CD14-positive monocyte (primary cell): ENCODE measurements around the gene CEL. TPM values are rescaled to one million over a fixed set of nuclear protein-coding genes. Genes with fewer than 3 reads are reported as not detected.
"Not testable (repeated sequence)": the region's sequence is repeated elsewhere in the genome, so short reads cannot be mapped to it uniquely, and the experiment has no call there.

Experiments used
- DNase-seq, 3 donors: peaks; one replicate each; pipeline ENCODE4 v3.0.0-alpha.2; 2011 to 2022
- H2AFZ ChIP-seq: 2 replicates; pipeline ENCODE4 v1.6.0; 2012; ENCODE audit warnings: mild to moderate bottlenecking, low read depth, low read length, inconsistent platforms; ENCODE audit not compliant: insufficient read depth, poor library complexity, severe bottlenecking
- H3K27ac ChIP-seq, 2 donors: 1 replicate in 1 of 2; 2 replicates in 1 of 2; pipeline ENCODE4 v1.5.1; 2012 to 2013; ENCODE audit warnings: low read length in 2 of 2, control low read depth in 1 of 2, inconsistent platforms in 1 of 2, low read depth in 1 of 2, mild to moderate bottlenecking in 1 of 2
- H3K27me3 ChIP-seq, 2 donors: one replicate each; pipeline versions ENCODE4 v1.6.0 to v1.6.1; 2011 to 2013; ENCODE audit warnings: low read length in 2 of 2; ENCODE audit not compliant: control insufficient read depth in 2 of 2, insufficient read depth in 2 of 2
- H3K36me3 ChIP-seq, 2 donors: replicated peaks in 1 of 2; 1 replicate in 1 of 2; 2 replicates in 1 of 2; pipeline versions ENCODE4 v1.5.1 to v1.6.1; 2012 to 2013; ENCODE audit warnings: low read length in 2 of 2, control low read depth in 1 of 2, inconsistent platforms in 1 of 2, mild to moderate bottlenecking in 1 of 2; ENCODE audit not compliant: insufficient read depth in 2 of 2, control insufficient read depth in 1 of 2
- H3K4me1 ChIP-seq, 2 donors: 1 replicate in 1 of 2; 2 replicates in 1 of 2; pipeline versions ENCODE4 v1.5.1 to v1.6.1; 2012 to 2013; ENCODE audit warnings: low read length in 2 of 2, control low read depth in 1 of 2, inconsistent platforms in 1 of 2, mild to moderate bottlenecking in 1 of 2, moderate library complexity in 1 of 2; ENCODE audit not compliant: insufficient read depth in 2 of 2, control insufficient read depth in 1 of 2
- H3K4me2 ChIP-seq: replicated peaks from 2 replicates; pipeline ENCODE3; 2012; ENCODE audit warnings: low read length, moderate library complexity, mild to moderate bottlenecking; ENCODE audit not compliant: poor library complexity, severe bottlenecking; ENCODE audit errors: extremely low read depth
- H3K4me3 ChIP-seq, 3 experiments: fragments of 200-600 bp in 1 of 3; sonication (generic) in 1 of 3; replicated peaks in 1 of 3; 1 replicate in 2 of 3; 2 replicates in 1 of 3; pipeline ENCODE4 v1.5.1; 2011 to 2013; ENCODE audit warnings: low read length in 3 of 3, mild to moderate bottlenecking in 3 of 3, control low read depth in 2 of 3, low read depth in 2 of 3, inconsistent platforms in 1 of 3, moderate library complexity in 1 of 3
- H3K79me2 ChIP-seq: 2 replicates; pipeline ENCODE4 v1.6.0; 2012; ENCODE audit warnings: mild to moderate bottlenecking, control low read depth, inconsistent platforms, low read length, moderate library complexity; ENCODE audit not compliant: insufficient read depth
- H3K9ac ChIP-seq: 2 replicates; pipeline ENCODE4 v1.6.0; 2017; ENCODE audit warnings: low read length, mild to moderate bottlenecking; ENCODE audit not compliant: insufficient read depth, poor library complexity, severe bottlenecking
- H3K9me3 ChIP-seq, 2 donors: replicated peaks in 1 of 2; 1 replicate in 1 of 2; 2 replicates in 1 of 2; pipeline versions ENCODE4 v1.5.1 to v1.6.1; 2012 to 2013; ENCODE audit warnings: low read length in 2 of 2, control low read depth in 1 of 2; ENCODE audit not compliant: control insufficient read depth in 1 of 2, insufficient read depth in 1 of 2
- H4K20me1 ChIP-seq: 2 replicates; pipeline ENCODE4 v1.6.0; 2012; ENCODE audit warnings: mild to moderate bottlenecking, low read length, control low read depth, moderate library complexity; ENCODE audit not compliant: insufficient read depth
- H3K27ac Mint-ChIP-seq, 7 donors: one replicate each; pipeline ENCODE4 v1.8.0; 2020; ENCODE audit warnings: mild to moderate bottlenecking in 7 of 7, mixed read lengths in 7 of 7, moderate library complexity in 6 of 7, inconsistent platforms in 2 of 7
- H3K27me3 Mint-ChIP-seq, 3 donors: one replicate each; pipeline ENCODE4 v1.8.0; 2021 to 2022; ENCODE audit warnings: low read depth in 3 of 3, mild to moderate bottlenecking in 3 of 3, mixed read lengths in 3 of 3, moderate library complexity in 3 of 3, inconsistent platforms in 1 of 3
- H3K36me3 Mint-ChIP-seq, 2 donors: one replicate each; pipeline ENCODE4 v1.8.0; 2020; ENCODE audit warnings: mixed read lengths in 2 of 2, inconsistent platforms in 1 of 2, mild to moderate bottlenecking in 1 of 2
- H3K4me1 Mint-ChIP-seq: one replicate; pipeline ENCODE4 v1.8.0; 2020; ENCODE audit warnings: mild to moderate bottlenecking, mixed read lengths
- H3K4me3 Mint-ChIP-seq, 2 donors: one replicate each; pipeline ENCODE4 v1.8.0; 2020; ENCODE audit warnings: mild to moderate bottlenecking in 2 of 2, mixed read lengths in 2 of 2, moderate library complexity in 1 of 2
- H3K9me3 Mint-ChIP-seq, 7 donors: one replicate each; pipeline ENCODE4 v1.8.0; 2020 to 2022; ENCODE audit warnings: mixed read lengths in 7 of 7, mild to moderate bottlenecking in 6 of 7, moderate library complexity in 6 of 7, inconsistent platforms in 2 of 7
- CTCF ChIP-seq: fragments of 200-600 bp; IDR thresholded peaks from one replicate; pipeline ENCODE4 v1.8.0; 2022; ENCODE audit warnings: antibody characterized with exemption, mild to moderate bottlenecking
- WGBS: methylation state at CpG from one replicate; pipeline ENCODE4 v1.1.5; 2013; ENCODE audit warnings: missing lambda C conversion rate; ENCODE audit not compliant: insufficient coverage; 5-methylcytosine and 5-hydroxymethylcytosine counted together
- intact Hi-C, 2 donors: fragments of 100-400 bp; cut with micrococcal nuclease; formaldehyde crosslinking; loops; one replicate each; pipeline versions ENCODE4 v1.15.0 to v1.15.1; 2023
- polyA plus RNA-seq, 3 donors: library from polyadenylated mRNA; depleted of rRNA in 1 of 3; unstranded in 2 of 3; stranded (reverse) in 1 of 3; fragments of 300-500 nt in 2 of 3; fragments of >200 nt in 1 of 3; fragmentation: Illumina TruSeq in 2 of 3; gene quantifications; 1 replicate in 2 of 3; 2 replicates in 1 of 3; pipeline ENCODE4 v1.2.3, GENCODE V29; 2012 to 2021

The CEL gene
- polyA plus RNA-seq, 3 donors, result 0.24 TPM; not detected in 2

DNA sequence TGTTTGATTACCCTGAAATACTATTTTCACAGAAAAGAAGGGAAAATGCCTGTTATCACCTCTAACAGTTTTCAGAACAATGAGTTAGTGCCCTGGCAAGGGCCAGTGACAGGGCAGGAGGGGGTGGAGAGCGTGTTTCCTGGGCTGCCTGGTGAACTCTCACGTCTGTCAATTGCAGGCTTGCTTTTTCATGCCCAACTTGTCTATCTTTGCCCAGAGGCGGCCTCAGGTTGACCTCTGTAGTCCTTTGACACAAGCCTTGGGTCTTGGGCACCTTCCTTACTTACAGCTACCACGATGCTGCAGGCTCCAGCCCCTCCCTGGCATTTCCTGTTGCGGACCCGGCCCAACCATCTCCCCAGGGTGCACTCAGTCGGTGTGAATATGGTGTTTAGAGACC lies 2.2 kb upstream of the CEL start:
- Histone ChIP-seq H3K9me3 (no peaks in the 10 kb centered on the region), H3K36me3 (peaks cover 32 to 40% of the 10 kb centered on the region in 2 donors), H3K9ac (peak overlapping the region; percentile 1), H2AFZ (no peak overlapping the region), H3K79me2 (no peaks in the 10 kb centered on the region), H3K27me3 (no peaks in the 10 kb centered on the region), H3K4me1 (peaks cover 4 to 20% of the 10 kb centered on the region in 2 donors), H3K4me3 (no peak overlapping the region), H3K4me2 (no peak overlapping the region), H3K27ac (no peak overlapping the region), H4K20me1 (no peaks in the 10 kb centered on the region)
- 41% methylated on average over 3 of the region's 7 CpGs for WGBS
- TF ChIP-seq CTCF, result no peak
- intact Hi-C loops, result no loop called here
- Mint-ChIP-seq H3K4me1 (peaks cover 31% of the 10 kb centered on the region), H3K9me3 (no peaks in the 10 kb centered on the region), H3K27me3 (peaks cover 3 to 8% (median 8%) of the 10 kb centered on the region in 3 donors), H3K36me3 (peaks cover 35 to 41% of the 10 kb centered on the region in 2 donors), H3K4me3 (no peak overlapping the region), H3K27ac (no peak overlapping the region)
- DNase-seq, result no peak

GRCh38 chr9:133060417-133060841 lies 1.4 kb upstream of the CEL start:
- Histone ChIP-seq H4K20me1 (no peaks in the 10 kb centered on the region), H3K27ac (no peak overlapping the region), H3K27me3 (no peaks in the 10 kb centered on the region), H3K36me3 (peaks cover 24 to 32% of the 10 kb centered on the region in 2 donors), H3K9ac (no peak overlapping the region), H3K9me3 (no peaks in the 10 kb centered on the region), H3K4me2 (no peak overlapping the region), H3K4me1 (peaks cover 4 to 20% of the 10 kb centered on the region in 2 donors), H3K79me2 (no peaks in the 10 kb centered on the region), H2AFZ (no peak overlapping the region), H3K4me3 (no peak overlapping the region)
- no peak overlapping the region for H3K4me3 Mint-ChIP-seq
- peak overlapping the region in 1 of 7 donors; percentile 30 for H3K27ac Mint-ChIP-seq
- peaks cover 31% of the 10 kb centered on the region for H3K4me1 Mint-ChIP-seq
- H3K36me3 Mint-ChIP-seq, result peaks cover 27 to 33% of the 10 kb centered on the region in 2 donors
- H3K9me3 Mint-ChIP-seq, result no peaks in the 10 kb centered on the region
- no CpG with 5 or more reads among the region's 6 CpGs for WGBS
- DNase-seq, result no peak
- intact Hi-C loops, result no loop called here
- H3K27me3 Mint-ChIP-seq, result peaks cover 3 to 8% (median 8%) of the 10 kb centered on the region in 3 donors
- no peak for TF ChIP-seq CTCF

- H3K36me3 ChIP-seq, result peaks cover 17 to 25% of the 10 kb centered on the region in 2 donors
- H3K27ac ChIP-seq, H3K4me3 ChIP-seq, H3K9ac ChIP-seq, H3K9me3 Mint-ChIP-seq, H3K27me3 ChIP-seq, H3K9me3 ChIP-seq, H3K4me3 Mint-ChIP-seq, H4K20me1 ChIP-seq, H3K79me2 ChIP-seq, H3K27me3 Mint-ChIP-seq, H2AFZ ChIP-seq, intact Hi-C loops, H3K4me2 ChIP-seq, DNase-seq: not testable (repeated sequence)
- peaks cover 21 to 25% of the 10 kb centered on the region in 2 donors for H3K36me3 Mint-ChIP-seq
- H3K4me1 Mint-ChIP-seq, result peaks cover 31% of the 10 kb centered on the region
- WGBS, result 43% methylated on average over 14 of the region's 14 CpGs
- H3K27ac Mint-ChIP-seq, result peak overlapping the region in 1 of 7 donors; percentile 20
- H3K4me1 ChIP-seq, result peaks cover 4 to 20% of the 10 kb centered on the region in 2 donors
Measured at GRCh38 chr9:133061019-133061763, 590 bp upstream of the CEL start.
